SU-DHL-6 (cell line): ENCODE measurements around the gene NLN.

Experiments used
- H2AFZ ChIP-seq: fragments of 200-600 bp; sonication (generic); 2 replicates; pipeline ENCODE4 v1.6.1; 2014; ENCODE audit warnings: low read depth, mild to moderate bottlenecking, moderate library complexity, mixed read lengths, antibody characterized with exemption, low read length; ENCODE audit not compliant: severe bottlenecking
- H3F3A ChIP-seq: fragments of 200-600 bp; shearing (Covaris generic); 2 replicates; pipeline ENCODE4 v1.6.0; 2016; ENCODE audit warnings: antibody characterized with exemption, mild to moderate bottlenecking; ENCODE audit not compliant: insufficient read depth
- H3K27ac ChIP-seq: fragments of 200-600 bp; sonication (generic); 2 replicates; pipeline ENCODE4 v1.5.1; 2016; ENCODE audit warnings: low read depth, mild to moderate bottlenecking, low read length, moderate library complexity, mixed read lengths
- H3K27me3 ChIP-seq: fragments of 200-600 bp; sonication (generic), shearing (Covaris generic); 2 replicates; pipeline ENCODE4 v1.6.0; 2014; ENCODE audit warnings: mild to moderate bottlenecking, low read length
- H3K36me3 ChIP-seq: fragments of 200-600 bp; sonication (generic); 2 replicates; pipeline ENCODE4 v1.6.1; 2014; ENCODE audit warnings: mild to moderate bottlenecking, low read length, mixed read lengths
- H3K4me2 ChIP-seq: fragments of 300-600, 200-600 bp; shearing (Covaris generic), sonication (generic); 2 replicates; pipeline ENCODE4 v1.6.0; 2014; ENCODE audit warnings: low read length, low read depth, mild to moderate bottlenecking; ENCODE audit not compliant: poor library complexity, severe bottlenecking
- H3K4me3 ChIP-seq: fragments of 200-600 bp; sonication (generic); 2 replicates; pipeline ENCODE4 v1.5.1; 2014; ENCODE audit warnings: antibody characterized with exemption, low read length, mild to moderate bottlenecking, mixed read lengths; ENCODE audit not compliant: insufficient read depth, poor library complexity, severe bottlenecking
- H3K79me2 ChIP-seq: fragments of 200-600 bp; sonication (generic); 2 replicates; pipeline ENCODE4 v1.6.1; 2014; ENCODE audit warnings: mild to moderate bottlenecking, low read length, moderate library complexity; ENCODE audit not compliant: insufficient read depth
- H3K9ac ChIP-seq: fragments of 200-600 bp; sonication (generic); 2 replicates; pipeline ENCODE4 v1.7.0; 2014; ENCODE audit warnings: mild to moderate bottlenecking, low read length
- H3K9me2 ChIP-seq: fragments of 200-600 bp; sonication (generic); replicated peaks from 2 replicates; pipeline ENCODE4 v1.6.1; 2014; ENCODE audit warnings: low read length; ENCODE audit not compliant: insufficient read depth
- H3K9me3 ChIP-seq: fragments of 200-600 bp; sonication (generic); 2 replicates; pipeline ENCODE4 v1.6.1; 2014; ENCODE audit warnings: low read length, mixed read lengths; ENCODE audit not compliant: insufficient read depth
- H4K20me1 ChIP-seq: fragments of 200-600 bp; sonication (generic); 2 replicates; pipeline ENCODE4 v1.6.1; 2014; ENCODE audit warnings: low read depth, mild to moderate bottlenecking, antibody characterized with exemption, low read length, moderate library complexity, mixed read lengths
- CTCF ChIP-seq: fragments of 200-600 bp; sonication (generic); IDR thresholded peaks from one replicate; pipeline ENCODE4 v1.5.1; 2017; ENCODE audit warnings: antibody characterized with exemption, mild to moderate bottlenecking, low read length, moderate library complexity; ENCODE audit not compliant: insufficient read depth, poor library complexity, severe bottlenecking
- EZH2phosphoT487 ChIP-seq: fragments of 200-600 bp; sonication (generic), shearing (Covaris generic); conservative IDR thresholded peaks from 2 replicates; pipeline ENCODE4 v1.6.1; 2018; ENCODE audit warnings: mild to moderate bottlenecking, antibody characterized with exemption, low read length, moderate library complexity, mixed read lengths

The NLN gene

GRCh38 chr5:65695896-65696295, 26.1 kb upstream of the NLN start:
- H3K4me2 ChIP-seq = no peak overlapping the region
- no peaks in the 10 kb centered on the region for H3K9me2 ChIP-seq
- H3K79me2 ChIP-seq = no peaks in the 10 kb centered on the region
- no peaks in the 10 kb centered on the region for H3F3A ChIP-seq
- no peak overlapping the region for H3K27ac ChIP-seq
- no peak overlapping the region for H3K9ac ChIP-seq
- no peaks in the 10 kb centered on the region for H3K9me3 ChIP-seq
- no peak for TF ChIP-seq CTCF
- no peak for TF ChIP-seq EZH2phosphoT487
- no peak overlapping the region for H2AFZ ChIP-seq
- H3K27me3 ChIP-seq = no peaks in the 10 kb centered on the region
- H3K4me3 ChIP-seq = no peak overlapping the region
- H3K36me3 ChIP-seq = peaks cover 4% of the 10 kb centered on the region; the same call in 1 of the 2 replicates
- no peaks in the 10 kb centered on the region for H4K20me1 ChIP-seq

GRCh38 chr5:65696892-65697291, 25.1 kb upstream of the NLN start:
- H3K79me2 ChIP-seq = no peaks in the 10 kb centered on the region
- H3K4me2 ChIP-seq = no peak overlapping the region
- H3K27me3 ChIP-seq = no peaks in the 10 kb centered on the region
- H3K36me3 ChIP-seq = peaks cover 4% of the 10 kb centered on the region; the same call in 1 of the 2 replicates
- H3K9me3 ChIP-seq = no peaks in the 10 kb centered on the region
- no peaks in the 10 kb centered on the region for H4K20me1 ChIP-seq
- no peak overlapping the region for H3K9ac ChIP-seq
- no peak overlapping the region for H3K4me3 ChIP-seq
- no peak overlapping the region for H2AFZ ChIP-seq
- H3K27ac ChIP-seq = no peak overlapping the region
- no peak for TF ChIP-seq EZH2phosphoT487
- no peak for TF ChIP-seq CTCF
- H3K9me2 ChIP-seq = no peaks in the 10 kb centered on the region
- no peaks in the 10 kb centered on the region for H3F3A ChIP-seq

- no peak overlapping the region for H3K4me3 ChIP-seq
- no peak overlapping the region for H3K4me2 ChIP-seq
- no peaks in the 10 kb centered on the region for H3K9me3 ChIP-seq
- H3K27ac ChIP-seq = no peak overlapping the region
- H3K79me2 ChIP-seq = no peaks in the 10 kb centered on the region
- H3F3A ChIP-seq = no peaks in the 10 kb centered on the region
- H3K36me3 ChIP-seq = peaks cover 4% of the 10 kb centered on the region; the same call in 1 of the 2 replicates
- H3K9me2 ChIP-seq = no peaks in the 10 kb centered on the region
- no peak overlapping the region for H3K9ac ChIP-seq
- H4K20me1 ChIP-seq = no peaks in the 10 kb centered on the region
- H2AFZ ChIP-seq = no peak overlapping the region
- no peak for TF ChIP-seq CTCF
- no peak for TF ChIP-seq EZH2phosphoT487
- H3K27me3 ChIP-seq = no peaks in the 10 kb centered on the region
Observed at GRCh38 chr5:65699338-65699737, 22.7 kb upstream of the NLN start.

GRCh38 chr5:65702036-65702435, 20.0 kb upstream of the NLN start:
- Histone ChIP-seq H3K9me3 (no peaks in the 10 kb centered on the region), H3K4me3 (no peak overlapping the region), H3K9ac (no peak overlapping the region), H3K4me2 (no peak overlapping the region), H3K36me3 (peaks cover 4% of the 10 kb centered on the region; the same call in 1 of the 2 replicates), H3F3A (no peaks in the 10 kb centered on the region), H4K20me1 (no peaks in the 10 kb centered on the region), H3K27me3 (no peaks in the 10 kb centered on the region), H3K9me2 (no peaks in the 10 kb centered on the region), H2AFZ (no peak overlapping the region), H3K27ac (no peak overlapping the region), H3K79me2 (no peaks in the 10 kb centered on the region)
- TF ChIP-seq EZH2phosphoT487 (no peak), CTCF (no peak)
